ENCODE data around the gene ANGPTL7. TPM values are rescaled to one million over a fixed set of nuclear protein-coding genes. Genes with fewer than 3 reads are reported as not detected.
"Not testable (repeated sequence)": the region's sequence is repeated elsewhere in the genome, so short reads cannot be mapped to it uniquely, and the experiment has no call there.

The ANGPTL7 gene
- total and polyA plus RNA-seq, 12 donors, result 0.15 to 2.3 (median 0.81) TPM; not detected in 2

- ATAC-seq, result no peak
- H3K27ac ChIP-seq, result no peak overlapping the region
- WGBS, 2 donors, result 97 to 98% methylated on average over 10 of the region's 10 CpGs
Observed at GRCh38 chr1:11175461-11175860, 13.7 kb upstream of the ANGPTL7 start.

GRCh38 chr1:11176081-11176706 is 13.0 kb upstream of the ANGPTL7 start:
- DNase-seq (peak in 1 of 2 donors; percentile 26), ATAC-seq (peak; percentile 7 to 79 (median 58))
- peaks cover 0 to 59% (median 0%) of the 10 kb centered on the region in 9 donors for H3K36me3 ChIP-seq
- H3K4me1 ChIP-seq, result peaks cover 5 to 58% (median 33%) of the 10 kb centered on the region in 9 donors
- no peaks in the 10 kb centered on the region for H3K9me3 ChIP-seq
- TF ChIP-seq, protein P1, sequence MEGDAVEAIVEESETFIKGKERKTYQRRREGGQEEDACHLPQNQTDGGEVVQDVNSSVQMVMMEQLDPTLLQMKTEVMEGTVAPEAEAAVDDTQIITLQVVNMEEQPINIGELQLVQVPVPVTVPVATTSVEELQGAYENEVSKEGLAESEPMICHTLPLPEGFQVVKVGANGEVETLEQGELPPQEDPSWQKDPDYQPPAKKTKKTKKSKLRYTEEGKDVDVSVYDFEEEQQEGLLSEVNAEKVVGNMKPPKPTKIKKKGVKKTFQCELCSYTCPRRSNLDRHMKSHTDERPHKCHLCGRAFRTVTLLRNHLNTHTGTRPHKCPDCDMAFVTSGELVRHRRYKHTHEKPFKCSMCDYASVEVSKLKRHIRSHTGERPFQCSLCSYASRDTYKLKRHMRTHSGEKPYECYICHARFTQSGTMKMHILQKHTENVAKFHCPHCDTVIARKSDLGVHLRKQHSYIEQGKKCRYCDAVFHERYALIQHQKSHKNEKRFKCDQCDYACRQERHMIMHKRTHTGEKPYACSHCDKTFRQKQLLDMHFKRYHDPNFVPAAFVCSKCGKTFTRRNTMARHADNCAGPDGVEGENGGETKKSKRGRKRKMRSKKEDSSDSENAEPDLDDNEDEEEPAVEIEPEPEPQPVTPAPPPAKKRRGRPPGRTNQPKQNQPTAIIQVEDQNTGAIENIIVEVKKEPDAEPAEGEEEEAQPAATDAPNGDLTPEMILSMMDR (IDR thresholded peaks at IDR 0.05), result peak in 1 of 9 donors; percentile 19
- peak overlapping the region in 3 of 10 donors; percentile 25 to 68 (median 53) for H3K27ac ChIP-seq
- intact Hi-C loops (cut with DNase I), result no loop called here
- H3K4me3 ChIP-seq, result no peak overlapping the region
- 49 to 65% methylated on average over 11 of the region's 11 CpGs for WGBS, 2 donors
- no peaks in the 10 kb centered on the region for H3K27me3 ChIP-seq

More at GRCh38 chr1:11175461-11175860, 13.7 kb upstream of the ANGPTL7 start:
- peaks cover 5 to 58% (median 33%) of the 10 kb centered on the region in 9 donors for H3K4me1 ChIP-seq
- H3K36me3 ChIP-seq, result peaks cover 0 to 52% (median 0%) of the 10 kb centered on the region in 9 donors
- no peak overlapping the region for H3K4me3 ChIP-seq
- no peaks in the 10 kb centered on the region for H3K9me3 ChIP-seq
- no peak for DNase-seq
- intact Hi-C loops (cut with DNase I), result no loop called here
- TF ChIP-seq, protein P1 (IDR thresholded peaks at IDR 0.05), result no peak
- no peaks in the 10 kb centered on the region for H3K27me3 ChIP-seq

DNA sequence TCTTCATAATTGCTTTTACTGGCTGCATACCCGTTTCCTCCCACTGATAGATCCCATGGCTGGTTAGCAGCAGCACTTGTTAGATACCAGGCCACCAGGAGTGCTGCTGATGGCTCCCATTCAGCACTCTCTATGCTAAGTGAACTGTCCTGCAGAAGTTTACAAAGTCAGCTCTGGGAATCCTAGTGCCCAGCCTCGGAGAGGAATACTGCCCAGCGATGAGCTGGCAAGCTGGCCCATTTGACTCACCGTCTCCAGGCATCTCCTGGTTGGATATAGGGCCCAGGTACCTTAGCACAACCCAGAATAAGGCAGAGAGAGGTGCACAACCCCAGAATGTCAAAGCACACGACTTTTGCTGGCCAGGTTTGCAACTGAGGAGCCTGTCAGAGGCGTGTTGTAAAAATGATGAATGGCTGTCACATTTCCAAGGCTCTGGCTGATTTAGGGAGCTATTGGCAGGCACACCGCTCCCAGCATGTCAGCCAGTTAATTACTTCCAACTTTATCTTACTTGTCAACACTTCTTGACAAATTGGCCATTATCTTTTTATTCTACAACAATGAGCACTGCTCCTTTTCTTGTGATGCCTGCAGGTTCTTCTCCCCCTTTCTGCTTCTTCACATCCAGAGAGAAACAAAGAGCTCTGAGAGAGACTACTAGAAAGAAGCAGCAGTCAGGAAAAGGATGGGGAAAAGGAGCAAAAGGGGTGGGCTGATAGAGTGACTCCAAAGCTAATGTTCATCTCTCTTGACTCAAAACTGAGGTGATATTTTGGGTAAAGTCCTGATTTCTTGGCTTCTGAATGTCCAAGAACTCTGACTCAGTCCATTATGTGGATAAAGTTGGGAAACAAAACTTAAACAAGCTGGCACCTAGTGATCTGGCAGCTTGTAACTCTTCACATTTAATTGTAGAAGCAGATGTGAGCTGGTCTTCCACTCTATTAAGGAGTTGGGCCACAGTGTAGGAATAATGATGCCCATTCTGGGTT is 10.8 kb upstream of the ANGPTL7 start:
- intact Hi-C loops (cut with DNase I), result no loop called here
- no peak overlapping the region for H3K4me3 ChIP-seq
- DNase-seq (no peak), ATAC-seq (peak; percentile 36 to 81 (median 62))
- H3K36me3 ChIP-seq, result peaks cover 0 to 79% (median 0%) of the 10 kb centered on the region in 9 donors
- TF ChIP-seq, protein P1 (IDR thresholded peaks at IDR 0.05), result no peak
- peaks cover 5 to 58% (median 33%) of the 10 kb centered on the region in 9 donors for H3K4me1 ChIP-seq
- no peaks in the 10 kb centered on the region for H3K27me3 ChIP-seq
- 32 to 40% methylated on average over 7 of the region's 7 CpGs for WGBS, 2 donors
- peak overlapping the region in 6 of 10 donors; percentile 1 to 38 (median 22) for H3K27ac ChIP-seq
- H3K9me3 ChIP-seq, result no peaks in the 10 kb centered on the region

- Histone ChIP-seq H3K27me3 (no peaks in the 10 kb centered on the region), H3K4me3 (no peak overlapping the region), H3K9me3 (no peaks in the 10 kb centered on the region), H3K27ac (peak overlapping the region in 1 of 10 donors; percentile 22), H3K36me3 (peaks cover 0 to 79% (median 0%) of the 10 kb centered on the region in 9 donors), H3K4me1 (peaks cover 5 to 57% (median 33%) of the 10 kb centered on the region in 9 donors)
- TF ChIP-seq, protein P1 (IDR thresholded peaks at IDR 0.05), result no peak
- DNase-seq (no peak), ATAC-seq (no peak)
- intact Hi-C loops (cut with DNase I), result no loop called here
Observed at GRCh38 chr1:11179125-11179524, 10.0 kb upstream of the ANGPTL7 start.

DNA sequence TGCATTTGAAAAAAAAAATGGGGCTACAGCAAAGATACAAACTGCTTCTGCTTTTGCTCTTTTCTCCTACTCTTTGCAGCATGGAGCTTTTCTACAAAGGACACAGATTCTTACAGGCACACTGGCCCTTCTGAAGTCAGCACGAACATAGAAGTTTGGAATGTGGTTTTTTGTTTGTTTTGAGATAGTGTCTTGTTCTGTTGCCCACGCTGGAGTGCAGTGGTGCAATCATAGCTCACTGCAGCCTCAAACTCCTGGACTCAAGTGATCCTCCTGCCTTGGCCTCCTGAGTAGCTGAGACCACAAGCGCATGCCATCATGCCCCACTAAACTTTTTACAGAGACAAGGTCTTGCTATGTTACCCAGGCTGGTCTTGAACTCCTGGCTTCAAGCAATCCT is 9.4 kb upstream of the ANGPTL7 start:
- H3K4me3 ChIP-seq; intact Hi-C loops (cut with DNase I); H3K9me3 ChIP-seq; ATAC-seq; H3K27me3 ChIP-seq; DNase-seq: not testable (repeated sequence)
- Histone ChIP-seq H3K36me3 (peaks cover 0 to 83% (median 0%) of the 10 kb centered on the region in 9 donors), H3K4me1 (peaks cover 5 to 51% (median 33%) of the 10 kb centered on the region in 9 donors), H3K27ac (peak overlapping the region in 1 of 10 donors; percentile 22)
- WGBS, 2 donors, result 60 to 71% methylated on average over 3 of the region's 3 CpGs
